Right lobe of liver (tissue), 4 donors: Measurements from ENCODE around the gene RBM14.

ENCODE experiments used
- CTCF ChIP-seq, 4 donors: fragments of 200-600 bp in 3 of 4; fragments of 450-650 bp in 1 of 4; IDR thresholded peaks; one replicate each; pipeline versions ENCODE4 v1.5.1 to v1.8.0; 2016 to 2022; ENCODE audit warnings: antibody characterized with exemption in 4 of 4, mild to moderate bottlenecking in 2 of 4
- POLR2A ChIP-seq: fragments of 450-650 bp; IDR thresholded peaks from one replicate; pipeline ENCODE4 v1.6.1; 2017; ENCODE audit warnings: antibody characterized with exemption, mild to moderate bottlenecking
- donor health status: DM: no; HTN: no; CAD: no.
- donor health status: DM: no; HTN: no; CAD: no.
- donor health status: DM: no; HTN: yes; CAD: no.

DNA sequence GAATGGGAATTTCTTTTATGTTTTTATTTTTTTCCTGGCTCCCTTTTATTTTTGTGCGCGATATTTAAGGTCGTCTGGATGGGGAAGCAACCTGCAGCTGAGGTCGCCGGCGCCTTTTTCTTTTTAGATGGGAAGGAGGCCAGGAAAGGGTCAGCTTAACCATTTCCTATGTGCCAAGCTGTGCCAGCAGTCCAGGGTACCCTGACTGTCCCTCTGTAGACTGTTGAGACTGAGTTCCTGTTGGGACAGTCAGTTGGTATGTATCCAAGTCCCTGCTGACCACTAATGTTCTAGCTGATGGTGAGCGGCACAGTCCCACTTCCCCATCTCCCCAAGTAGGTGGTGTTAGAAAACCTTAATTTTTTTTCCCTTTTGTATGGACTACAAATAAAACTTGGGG, 10.5 kb downstream of the RBM14 start:
- TF ChIP-seq CTCF (IDR thresholded peaks at IDR 0.05) (no peak), POLR2A (no peak)
